GM23248 (cell line): Measurements from ENCODE around the gene ADAM19.

Source experiments
- EZH2 ChIP-seq: fragments of 200-600 bp; sonication (generic); IDR thresholded peaks from 2 replicates; pipeline ENCODE4 v1.6.1; 2018; ENCODE audit warnings: antibody characterized with exemption, mild to moderate bottlenecking; ENCODE audit not compliant: insufficient read depth, poor library complexity, severe bottlenecking
- EZH2phosphoT487 ChIP-seq: fragments of 200-600 bp; sonication (generic); IDR thresholded peaks from 2 replicates; pipeline ENCODE4 v1.6.1; 2018; ENCODE audit warnings: antibody characterized with exemption, moderate library complexity, mild to moderate bottlenecking, low read depth; ENCODE audit not compliant: insufficient read depth

DNA sequence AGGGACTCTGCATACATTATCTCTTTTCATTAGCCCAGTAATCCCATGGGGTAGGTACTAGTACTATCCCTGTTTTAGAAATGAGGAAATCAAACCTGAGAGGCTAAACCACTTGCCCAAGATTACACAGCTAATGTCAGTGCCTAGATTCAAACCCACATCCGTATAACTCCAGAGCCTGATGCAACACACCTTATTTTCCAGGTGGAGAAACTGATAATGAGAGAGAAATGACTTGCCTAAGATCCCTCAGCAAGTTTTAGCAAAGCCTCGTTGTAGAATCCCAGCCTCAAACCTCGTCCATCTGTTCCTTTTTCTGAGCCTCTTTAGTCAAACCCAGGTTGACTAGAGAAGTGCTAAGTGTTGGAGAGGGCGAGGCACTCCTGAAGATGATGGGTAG lies 1.1 kb upstream of the ADAM19 start:
- no peak for TF ChIP-seq EZH2
- TF ChIP-seq EZH2phosphoT487 = no peak
